ENCODE measurements around the gene CDH3. TPM values are rescaled to one million over a fixed set of nuclear protein-coding genes. Genes with fewer than 3 reads are reported as not detected.

The CDH3 gene
- total and polyA plus RNA-seq, 2 of the 13 experiments (the other 11 are each of a cell fraction or from before 2014, with no cell fraction given): 0.11 TPM; not detected in 1

GRCh38 chr16:68737046-68737729, 92.1 kb downstream of the CDH3 start, which contains the start of gene CDH1 (continued):
- TF ChIP-seq, protein P1, sequence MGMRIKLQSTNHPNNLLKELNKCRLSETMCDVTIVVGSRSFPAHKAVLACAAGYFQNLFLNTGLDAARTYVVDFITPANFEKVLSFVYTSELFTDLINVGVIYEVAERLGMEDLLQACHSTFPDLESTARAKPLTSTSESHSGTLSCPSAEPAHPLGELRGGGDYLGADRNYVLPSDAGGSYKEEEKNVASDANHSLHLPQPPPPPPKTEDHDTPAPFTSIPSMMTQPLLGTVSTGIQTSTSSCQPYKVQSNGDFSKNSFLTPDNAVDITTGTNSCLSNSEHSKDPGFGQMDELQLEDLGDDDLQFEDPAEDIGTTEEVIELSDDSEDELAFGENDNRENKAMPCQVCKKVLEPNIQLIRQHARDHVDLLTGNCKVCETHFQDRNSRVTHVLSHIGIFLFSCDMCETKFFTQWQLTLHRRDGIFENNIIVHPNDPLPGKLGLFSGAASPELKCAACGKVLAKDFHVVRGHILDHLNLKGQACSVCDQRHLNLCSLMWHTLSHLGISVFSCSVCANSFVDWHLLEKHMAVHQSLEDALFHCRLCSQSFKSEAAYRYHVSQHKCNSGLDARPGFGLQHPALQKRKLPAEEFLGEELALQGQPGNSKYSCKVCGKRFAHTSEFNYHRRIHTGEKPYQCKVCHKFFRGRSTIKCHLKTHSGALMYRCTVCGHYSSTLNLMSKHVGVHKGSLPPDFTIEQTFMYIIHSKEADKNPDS (CRISPR knock-in tag; IDR thresholded peaks at IDR 0.05): no peak
- no peak for TF ChIP-seq RBM39 (IDR thresholded peaks at IDR 0.05; ENCODE audit: low read depth, low read length, poor library complexity, severe bottlenecking)
- no peak for TF ChIP-seq SETDB1 (CRISPR knock-in tag; IDR thresholded peaks at IDR 0.05; ENCODE audit: borderline replicate concordance)
- TF ChIP-seq, protein P2, sequence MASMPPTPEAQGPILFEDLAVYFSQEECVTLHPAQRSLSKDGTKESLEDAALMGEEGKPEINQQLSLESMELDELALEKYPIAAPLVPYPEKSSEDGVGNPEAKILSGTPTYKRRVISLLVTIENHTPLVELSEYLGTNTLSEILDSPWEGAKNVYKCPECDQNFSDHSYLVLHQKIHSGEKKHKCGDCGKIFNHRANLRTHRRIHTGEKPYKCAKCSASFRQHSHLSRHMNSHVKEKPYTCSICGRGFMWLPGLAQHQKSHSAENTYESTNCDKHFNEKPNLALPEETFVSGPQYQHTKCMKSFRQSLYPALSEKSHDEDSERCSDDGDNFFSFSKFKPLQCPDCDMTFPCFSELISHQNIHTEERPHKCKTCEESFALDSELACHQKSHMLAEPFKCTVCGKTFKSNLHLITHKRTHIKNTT (CRISPR knock-in tag; IDR thresholded peaks at IDR 0.05): no peak
- TF ChIP-seq, protein P3, sequence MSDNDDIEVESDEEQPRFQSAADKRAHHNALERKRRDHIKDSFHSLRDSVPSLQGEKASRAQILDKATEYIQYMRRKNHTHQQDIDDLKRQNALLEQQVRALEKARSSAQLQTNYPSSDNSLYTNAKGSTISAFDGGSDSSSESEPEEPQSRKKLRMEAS (IDR thresholded peaks at IDR 0.05): no peak
- TF ChIP-seq ZNF326 (CRISPR knock-in tag; IDR thresholded peaks at IDR 0.05; ENCODE audit: borderline replicate concordance): no peak
- no peak for TF ChIP-seq ONECUT2 (CRISPR knock-in tag; IDR thresholded peaks at IDR 0.05)
- TF ChIP-seq, protein P4, sequence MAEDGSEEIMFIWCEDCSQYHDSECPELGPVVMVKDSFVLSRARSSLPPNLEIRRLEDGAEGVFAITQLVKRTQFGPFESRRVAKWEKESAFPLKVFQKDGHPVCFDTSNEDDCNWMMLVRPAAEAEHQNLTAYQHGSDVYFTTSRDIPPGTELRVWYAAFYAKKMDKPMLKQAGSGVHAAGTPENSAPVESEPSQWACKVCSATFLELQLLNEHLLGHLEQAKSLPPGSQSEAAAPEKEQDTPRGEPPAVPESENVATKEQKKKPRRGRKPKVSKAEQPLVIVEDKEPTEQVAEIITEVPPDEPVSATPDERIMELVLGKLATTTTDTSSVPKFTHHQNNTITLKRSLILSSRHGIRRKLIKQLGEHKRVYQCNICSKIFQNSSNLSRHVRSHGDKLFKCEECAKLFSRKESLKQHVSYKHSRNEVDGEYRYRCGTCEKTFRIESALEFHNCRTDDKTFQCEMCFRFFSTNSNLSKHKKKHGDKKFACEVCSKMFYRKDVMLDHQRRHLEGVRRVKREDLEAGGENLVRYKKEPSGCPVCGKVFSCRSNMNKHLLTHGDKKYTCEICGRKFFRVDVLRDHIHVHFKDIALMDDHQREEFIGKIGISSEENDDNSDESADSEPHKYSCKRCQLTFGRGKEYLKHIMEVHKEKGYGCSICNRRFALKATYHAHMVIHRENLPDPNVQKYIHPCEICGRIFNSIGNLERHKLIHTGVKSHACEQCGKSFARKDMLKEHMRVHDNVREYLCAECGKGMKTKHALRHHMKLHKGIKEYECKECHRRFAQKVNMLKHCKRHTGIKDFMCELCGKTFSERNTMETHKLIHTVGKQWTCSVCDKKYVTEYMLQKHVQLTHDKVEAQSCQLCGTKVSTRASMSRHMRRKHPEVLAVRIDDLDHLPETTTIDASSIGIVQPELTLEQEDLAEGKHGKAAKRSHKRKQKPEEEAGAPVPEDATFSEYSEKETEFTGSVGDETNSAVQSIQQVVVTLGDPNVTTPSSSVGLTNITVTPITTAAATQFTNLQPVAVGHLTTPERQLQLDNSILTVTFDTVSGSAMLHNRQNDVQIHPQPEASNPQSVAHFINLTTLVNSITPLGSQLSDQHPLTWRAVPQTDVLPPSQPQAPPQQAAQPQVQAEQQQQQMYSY (CRISPR knock-in tag; IDR thresholded peaks at IDR 0.05): no peak
- no peak for TF ChIP-seq EEA1 (CRISPR knock-in tag; IDR thresholded peaks at IDR 0.05; ENCODE audit: borderline replicate concordance)
- no peak for TF ChIP-seq MBD4 (IDR thresholded peaks at IDR 0.05; ENCODE audit: borderline replicate concordance, low read length)
- no peak for TF ChIP-seq MYPOP (CRISPR knock-in tag; IDR thresholded peaks at IDR 0.05)
- TF ChIP-seq ZNF773 (CRISPR knock-in tag; IDR thresholded peaks at IDR 0.05; ENCODE audit: borderline replicate concordance): no peak
- TF ChIP-seq RFXANK (CRISPR knock-in tag; IDR thresholded peaks at IDR 0.05): no peak
- peak; percentile 29; the same call in 1 of the 2 replicates for TF ChIP-seq HDAC1 (CRISPR knock-in tag; IDR thresholded peaks at IDR 0.05)
- TF ChIP-seq ZIK1 (CRISPR knock-in tag; IDR thresholded peaks at IDR 0.05; ENCODE audit: borderline replicate concordance, low read depth): 0 out of 2 replicates have a peak, but pooled peaks have one; percentile 27
- no peak for TF ChIP-seq GTF2F1 (IDR thresholded peaks at IDR 0.05; ENCODE audit: low read length)
- no peak for TF ChIP-seq ASH2L (IDR thresholded peaks at IDR 0.05; ENCODE audit: insufficient read length, low read depth, low read length)
- TF ChIP-seq, protein P5, sequence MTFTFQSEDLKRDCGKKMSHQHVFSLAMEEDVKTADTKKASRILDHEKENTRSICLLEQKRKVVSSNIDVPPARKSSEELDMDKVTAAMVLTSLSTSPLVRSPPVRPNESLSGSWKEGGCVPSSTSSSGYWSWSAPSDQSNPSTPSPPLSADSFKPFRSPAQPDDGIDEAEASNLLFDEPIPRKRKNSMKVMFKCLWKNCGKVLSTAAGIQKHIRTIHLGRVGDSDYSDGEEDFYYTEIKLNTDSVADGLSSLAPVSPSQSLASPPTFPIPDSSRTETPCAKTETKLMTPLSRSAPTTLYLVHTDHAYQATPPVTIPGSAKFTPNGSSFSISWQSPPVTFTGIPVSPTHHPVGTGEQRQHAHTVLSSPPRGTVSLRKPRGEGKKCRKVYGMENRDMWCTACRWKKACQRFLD (CRISPR knock-in tag; IDR thresholded peaks at IDR 0.05; ENCODE audit: borderline replicate concordance): no peak
- no peak for TF ChIP-seq STAT5B (CRISPR knock-in tag; IDR thresholded peaks at IDR 0.05)
- no peak; the same call in 1 of the 2 replicates for TF ChIP-seq SALL1 (CRISPR knock-in tag; IDR thresholded peaks at IDR 0.05)
